Measurements from ENCODE around the gene GALNT17. TPM values are rescaled to one million over a fixed set of nuclear protein-coding genes. Genes with fewer than 3 reads are reported as not detected.

The GALNT17 gene
- total RNA-seq, 1 donor from 2014 or later: 3.9 TPM

- no peaks in the 10 kb centered on the region for H3K36me3 Mint-ChIP-seq (ENCODE audit: insufficient read depth)
- no peak for DNase-seq (ENCODE audit: low spot score, unreplicated experiment)
- H3K4me3 Mint-ChIP-seq (ENCODE audit: low read depth): no peak overlapping the region
- H3K4me1 Mint-ChIP-seq (ENCODE audit: low read depth): peaks cover 5% of the 10 kb centered on the region
- peaks cover 12% of the 10 kb centered on the region for H3K9me3 Mint-ChIP-seq (ENCODE audit: low read depth)
- H3K27me3 Mint-ChIP-seq: no peaks in the 10 kb centered on the region
- H3K27ac Mint-ChIP-seq: no peak overlapping the region
- TF ChIP-seq, protein P1, sequence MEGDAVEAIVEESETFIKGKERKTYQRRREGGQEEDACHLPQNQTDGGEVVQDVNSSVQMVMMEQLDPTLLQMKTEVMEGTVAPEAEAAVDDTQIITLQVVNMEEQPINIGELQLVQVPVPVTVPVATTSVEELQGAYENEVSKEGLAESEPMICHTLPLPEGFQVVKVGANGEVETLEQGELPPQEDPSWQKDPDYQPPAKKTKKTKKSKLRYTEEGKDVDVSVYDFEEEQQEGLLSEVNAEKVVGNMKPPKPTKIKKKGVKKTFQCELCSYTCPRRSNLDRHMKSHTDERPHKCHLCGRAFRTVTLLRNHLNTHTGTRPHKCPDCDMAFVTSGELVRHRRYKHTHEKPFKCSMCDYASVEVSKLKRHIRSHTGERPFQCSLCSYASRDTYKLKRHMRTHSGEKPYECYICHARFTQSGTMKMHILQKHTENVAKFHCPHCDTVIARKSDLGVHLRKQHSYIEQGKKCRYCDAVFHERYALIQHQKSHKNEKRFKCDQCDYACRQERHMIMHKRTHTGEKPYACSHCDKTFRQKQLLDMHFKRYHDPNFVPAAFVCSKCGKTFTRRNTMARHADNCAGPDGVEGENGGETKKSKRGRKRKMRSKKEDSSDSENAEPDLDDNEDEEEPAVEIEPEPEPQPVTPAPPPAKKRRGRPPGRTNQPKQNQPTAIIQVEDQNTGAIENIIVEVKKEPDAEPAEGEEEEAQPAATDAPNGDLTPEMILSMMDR (IDR thresholded peaks at IDR 0.05; ENCODE audit: unreplicated experiment): no peak
Observed at GRCh38 chr7:71313553-71313952, 181.6 kb downstream of the GALNT17 start.

DNA sequence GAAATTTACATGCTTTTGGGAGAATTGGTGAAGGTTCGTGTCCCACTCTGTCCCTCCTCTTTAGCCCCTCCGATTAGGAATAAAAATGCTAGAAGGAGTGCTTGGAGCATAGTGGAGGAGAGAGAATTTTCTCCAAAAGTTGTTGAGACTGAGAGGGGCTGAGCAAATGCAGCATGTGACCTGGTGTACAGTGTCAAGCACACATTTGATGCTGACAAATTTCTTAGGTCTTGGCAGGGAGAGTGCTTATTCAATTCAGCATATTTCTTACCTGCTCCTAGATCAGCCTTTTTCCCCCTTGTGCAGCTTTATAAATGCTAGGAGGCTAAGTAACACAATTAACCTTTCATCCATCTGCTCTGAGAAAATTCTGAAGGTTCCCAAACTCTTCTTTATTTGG, 189.0 kb downstream of the GALNT17 start:
- no peak overlapping the region for H3K27ac Mint-ChIP-seq
- no peak for DNase-seq (ENCODE audit: low spot score, unreplicated experiment)
- H3K27me3 Mint-ChIP-seq: peaks cover 5% of the 10 kb centered on the region
- no peak overlapping the region for H3K4me3 Mint-ChIP-seq (ENCODE audit: low read depth)
- TF ChIP-seq, protein P1 (IDR thresholded peaks at IDR 0.05; ENCODE audit: unreplicated experiment): no peak
- H3K36me3 Mint-ChIP-seq (ENCODE audit: insufficient read depth): no peaks in the 10 kb centered on the region
- peaks cover 6% of the 10 kb centered on the region for H3K9me3 Mint-ChIP-seq (ENCODE audit: low read depth)
- H3K4me1 Mint-ChIP-seq (ENCODE audit: low read depth): no peaks in the 10 kb centered on the region

DNA sequence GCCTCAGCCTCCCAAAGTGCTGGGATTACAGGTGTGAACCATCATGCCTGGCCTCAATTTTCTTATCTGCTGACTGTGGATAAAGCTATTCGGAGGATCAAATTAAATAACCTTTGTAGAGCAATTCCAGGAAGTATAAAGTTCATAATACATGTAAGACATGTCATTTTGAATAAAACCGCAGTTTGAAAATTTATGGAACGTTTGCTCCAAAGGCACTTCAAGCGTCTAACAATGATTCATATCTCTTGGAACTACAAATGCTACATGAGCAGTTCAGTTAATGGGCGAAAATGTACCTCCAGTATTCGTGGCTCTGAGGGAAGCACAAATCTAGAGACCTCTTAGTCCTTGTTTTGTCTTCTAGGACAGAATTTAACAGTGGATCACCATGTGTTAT, 190.3 kb downstream of the GALNT17 start:
- TF ChIP-seq, protein P1 (IDR thresholded peaks at IDR 0.05; ENCODE audit: unreplicated experiment): no peak
- Mint-ChIP-seq H3K4me3 (ENCODE audit: low read depth) (no peak overlapping the region), H3K4me1 (ENCODE audit: low read depth) (no peaks in the 10 kb centered on the region), H3K27ac (no peak overlapping the region), H3K36me3 (ENCODE audit: insufficient read depth) (no peaks in the 10 kb centered on the region), H3K27me3 (peaks cover 5% of the 10 kb centered on the region), H3K9me3 (ENCODE audit: low read depth) (peaks cover 6% of the 10 kb centered on the region)
- DNase-seq (ENCODE audit: low spot score, unreplicated experiment): no peak

DNA sequence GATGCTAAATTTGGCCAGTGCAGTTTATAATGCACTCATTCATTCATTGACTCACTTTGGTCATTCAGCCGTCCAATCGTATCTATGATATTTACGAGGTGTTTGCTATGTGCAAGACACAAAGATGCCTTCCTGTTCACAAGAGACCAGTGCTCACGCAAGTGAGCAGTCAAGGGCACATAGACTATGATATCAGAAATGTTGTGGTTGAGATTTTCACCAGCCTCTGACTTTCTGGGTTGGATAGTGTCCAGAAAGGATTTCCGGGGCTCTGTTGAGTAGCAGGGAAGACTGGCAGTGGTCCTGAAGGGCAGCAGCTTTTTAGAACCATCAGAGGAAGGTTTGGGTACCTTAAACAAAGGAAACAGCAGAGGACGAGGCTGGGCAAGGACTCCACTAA, 191.8 kb downstream of the GALNT17 start:
- H3K4me3 Mint-ChIP-seq (ENCODE audit: low read depth): no peak overlapping the region
- H3K9me3 Mint-ChIP-seq (ENCODE audit: low read depth): peaks cover 6% of the 10 kb centered on the region
- TF ChIP-seq, protein P1 (IDR thresholded peaks at IDR 0.05; ENCODE audit: unreplicated experiment): no peak
- DNase-seq (ENCODE audit: low spot score, unreplicated experiment): no peak
- no peaks in the 10 kb centered on the region for H3K4me1 Mint-ChIP-seq (ENCODE audit: low read depth)
- no peaks in the 10 kb centered on the region for H3K36me3 Mint-ChIP-seq (ENCODE audit: insufficient read depth)
- H3K27me3 Mint-ChIP-seq: peaks cover 5% of the 10 kb centered on the region
- H3K27ac Mint-ChIP-seq: no peak overlapping the region

GRCh38 chr7:71325151-71325550, 193.2 kb downstream of the GALNT17 start:
- TF ChIP-seq, protein P1 (IDR thresholded peaks at IDR 0.05; ENCODE audit: unreplicated experiment): no peak
- no peaks in the 10 kb centered on the region for H3K4me1 Mint-ChIP-seq (ENCODE audit: low read depth)
- no peaks in the 10 kb centered on the region for H3K36me3 Mint-ChIP-seq (ENCODE audit: insufficient read depth)
- no peak for DNase-seq (ENCODE audit: low spot score, unreplicated experiment)
- H3K4me3 Mint-ChIP-seq (ENCODE audit: low read depth): no peak overlapping the region
- peaks cover 5% of the 10 kb centered on the region for H3K27me3 Mint-ChIP-seq
- no peak overlapping the region for H3K27ac Mint-ChIP-seq
- H3K9me3 Mint-ChIP-seq (ENCODE audit: low read depth): peaks cover 6% of the 10 kb centered on the region

Data from progenitor cell of endocrine pancreas (in vitro differentiated cells).